Gastroesophageal sphincter (tissue), 4 donors: ENCODE measurements around the gene SLC22A6. TPM values are rescaled to one million over a fixed set of nuclear protein-coding genes. Genes with fewer than 3 reads are reported as not detected.

Experiments used
- ATAC-seq: fragments of 150-250 bp; one replicate; pipeline ENCODE4 v1.9.1; 2016; ENCODE audit warnings: mild to moderate bottlenecking, moderate library complexity
- H3K27ac ChIP-seq, 4 donors: fragments of 200-600 bp; sonication (generic) in 3 of 4; 1 replicate in 3 of 4; 2 replicates in 1 of 4; pipeline ENCODE4 v1.5.1; 2016 to 2019
- H3K27me3 ChIP-seq: fragments of 200-600 bp; sonication (generic); one replicate; pipeline ENCODE4 v1.5.1; 2019
- H3K36me3 ChIP-seq, 2 donors: fragments of 200-600 bp; sonication (generic); one replicate each; pipeline ENCODE4 v1.5.1; 2019; ENCODE audit warnings: control low read depth in 1 of 2
- H3K4me1 ChIP-seq, 3 donors: fragments of 200-600 bp; sonication (generic); 1 replicate in 2 of 3; 2 replicates in 1 of 3; pipeline ENCODE4 v1.5.1; 2016 to 2019; ENCODE audit warnings: control low read depth in 2 of 3
- H3K4me3 ChIP-seq, 2 donors: fragments of 200-600 bp; sonication (generic); one replicate each; pipeline ENCODE4 v1.5.1; 2019; ENCODE audit warnings: mild to moderate bottlenecking in 1 of 2, moderate library complexity in 1 of 2
- H3K9me3 ChIP-seq, 3 donors: fragments of 200-600 bp; sonication (generic); one replicate each; pipeline ENCODE4 v1.5.1; 2017 to 2019; ENCODE audit warnings: control low read depth in 2 of 3
- CTCF ChIP-seq, 4 experiments: fragments of 200-600 bp in 2 of 4; fragments of 450-650 bp in 2 of 4; sonication (generic) in 1 of 4; IDR thresholded peaks; one replicate each; pipeline ENCODE4 v1.5.1; 2017 to 2019; ENCODE audit warnings: antibody characterized with exemption in 4 of 4, mild to moderate bottlenecking in 2 of 4, moderate library complexity in 2 of 4
- EP300 ChIP-seq: sonication (generic); formaldehyde crosslinking; IDR thresholded peaks from one replicate; pipeline ENCODE4 v1.6.1; 2017; ENCODE audit warnings: antibody characterized with exemption, mild to moderate bottlenecking
- POLR2A ChIP-seq, 2 donors: fragments of 450-650 bp; IDR thresholded peaks; one replicate each; pipeline ENCODE4 v1.6.1; 2017; ENCODE audit warnings: antibody characterized with exemption in 2 of 2, mild to moderate bottlenecking in 2 of 2, moderate library complexity in 1 of 2
- POLR2AphosphoS5 ChIP-seq: sonication (generic); formaldehyde crosslinking; IDR thresholded peaks from one replicate; pipeline ENCODE4 v1.6.1; 2017; ENCODE audit warnings: antibody characterized with exemption
- WGBS, 2 donors: methylation state at CpG; one replicate each; pipeline ENCODE4 v1.1.5; 2018; ENCODE audit warnings: low coverage in 1 of 2; 5-methylcytosine and 5-hydroxymethylcytosine counted together
- total RNA-seq, 4 donors: library from RNA; depleted of rRNA; stranded (reverse); fragments of >200 nt; gene quantifications; one replicate each; pipeline ENCODE4 v1.1.0, GENCODE V29; 2016

Gene SLC22A6
- not detected for total RNA-seq

- Histone ChIP-seq H3K36me3 (no peaks in the 10 kb centered on the region), H3K4me1 (no peaks in the 10 kb centered on the region), H3K9me3 (no peaks in the 10 kb centered on the region), H3K27ac (no peak within 1 kb of the TSS), H3K27me3 (no peaks in the 10 kb centered on the region), H3K4me3 (no peak within 1 kb of the TSS)
- no peak for TF ChIP-seq CTCF (IDR thresholded peaks at IDR 0.05)
- no peak for TF ChIP-seq EP300
- TF ChIP-seq POLR2AphosphoS5, result no peak
- no peak for TF ChIP-seq POLR2A (IDR thresholded peaks at IDR 0.05)
- WGBS, 2 donors, result 47% methylated on average over 3 of the region's 14 CpGs; no CpG with 5 or more reads in 1 of the 2 donors
- no peak for ATAC-seq
Observed at GRCh38 chr11:62984451-62984991, at the start of gene SLC22A6. Gene SLC22A6 (minus strand): TSS chr11:62984967. CDS start chr11:62984690, 277 bp downstream.

GRCh38 chr11:63032457-63032856, 47.7 kb upstream of the SLC22A6 start:
- Histone ChIP-seq H3K36me3 (no peaks in the 10 kb centered on the region), H3K27me3 (peaks cover 10% of the 10 kb centered on the region), H3K27ac (no peak overlapping the region), H3K9me3 (no peaks in the 10 kb centered on the region), H3K4me3 (no peak overlapping the region), H3K4me1 (no peaks in the 10 kb centered on the region)
- TF ChIP-seq POLR2A (IDR thresholded peaks at IDR 0.05), result no peak
- TF ChIP-seq CTCF (IDR thresholded peaks at IDR 0.05), result no peak
- TF ChIP-seq POLR2AphosphoS5, result no peak
- TF ChIP-seq EP300, result no peak
- no peak for ATAC-seq
- WGBS, 2 donors, result 81 to 97% methylated on average over 4 of the region's 4 CpGs

- Histone ChIP-seq H3K27ac (no peak overlapping the region), H3K27me3 (no peaks in the 10 kb centered on the region), H3K4me3 (no peak overlapping the region), H3K4me1 (peaks cover 0 to 8% (median 4%) of the 10 kb centered on the region in 3 donors), H3K9me3 (no peaks in the 10 kb centered on the region), H3K36me3 (no peaks in the 10 kb centered on the region)
- ATAC-seq, result peak; percentile 90
- WGBS, 2 donors, result 8 to 9% methylated on average over 5 to 6 of the region's 19 CpGs
- TF ChIP-seq POLR2A (IDR thresholded peaks at IDR 0.05) (no peak), POLR2AphosphoS5 (no peak), CTCF (IDR thresholded peaks at IDR 0.05) (peak in 3 of 4 experiments; percentile 99 to 100 (median 100))
Observed at GRCh38 chr11:63023841-63024648, 39.3 kb upstream of the SLC22A6 start.

- WGBS, 2 donors, result 81 to 88% methylated on average over 7 to 10 of the region's 11 CpGs
- no peaks in the 10 kb centered on the region for H3K9me3 ChIP-seq
- no peak overlapping the region for H3K4me3 ChIP-seq
- H3K27ac ChIP-seq, result no peak overlapping the region
- TF ChIP-seq CTCF (IDR thresholded peaks at IDR 0.05) (no peak), POLR2A (IDR thresholded peaks at IDR 0.05) (no peak), EP300 (no peak), POLR2AphosphoS5 (no peak)
- H3K36me3 ChIP-seq, result no peaks in the 10 kb centered on the region
- peaks cover 0 to 8% (median 4%) of the 10 kb centered on the region in 3 donors for H3K4me1 ChIP-seq
- no peaks in the 10 kb centered on the region for H3K27me3 ChIP-seq
- ATAC-seq, result no peak
Observed at GRCh38 chr11:63023222-63023814, 38.6 kb upstream of the SLC22A6 start.
